Activated naive CD4-positive, alpha-beta T cell (primary cell): ENCODE data around the gene CAPN12.

Source experiments
- DNase-seq, 4 experiments: peaks; one replicate each; lab custom pipeline; 2025; lab: John Stamatoyannopoulos, UW

CAPN12 gene

GRCh38 chr19:38737921-38738737 is 6.1 kb downstream of the CAPN12 start:
- DNase-seq: no peak

- no peak for DNase-seq
These were observed 6.9 kb downstream of the CAPN12 start for GRCh38 chr19:38737281-38737865.

DNA sequence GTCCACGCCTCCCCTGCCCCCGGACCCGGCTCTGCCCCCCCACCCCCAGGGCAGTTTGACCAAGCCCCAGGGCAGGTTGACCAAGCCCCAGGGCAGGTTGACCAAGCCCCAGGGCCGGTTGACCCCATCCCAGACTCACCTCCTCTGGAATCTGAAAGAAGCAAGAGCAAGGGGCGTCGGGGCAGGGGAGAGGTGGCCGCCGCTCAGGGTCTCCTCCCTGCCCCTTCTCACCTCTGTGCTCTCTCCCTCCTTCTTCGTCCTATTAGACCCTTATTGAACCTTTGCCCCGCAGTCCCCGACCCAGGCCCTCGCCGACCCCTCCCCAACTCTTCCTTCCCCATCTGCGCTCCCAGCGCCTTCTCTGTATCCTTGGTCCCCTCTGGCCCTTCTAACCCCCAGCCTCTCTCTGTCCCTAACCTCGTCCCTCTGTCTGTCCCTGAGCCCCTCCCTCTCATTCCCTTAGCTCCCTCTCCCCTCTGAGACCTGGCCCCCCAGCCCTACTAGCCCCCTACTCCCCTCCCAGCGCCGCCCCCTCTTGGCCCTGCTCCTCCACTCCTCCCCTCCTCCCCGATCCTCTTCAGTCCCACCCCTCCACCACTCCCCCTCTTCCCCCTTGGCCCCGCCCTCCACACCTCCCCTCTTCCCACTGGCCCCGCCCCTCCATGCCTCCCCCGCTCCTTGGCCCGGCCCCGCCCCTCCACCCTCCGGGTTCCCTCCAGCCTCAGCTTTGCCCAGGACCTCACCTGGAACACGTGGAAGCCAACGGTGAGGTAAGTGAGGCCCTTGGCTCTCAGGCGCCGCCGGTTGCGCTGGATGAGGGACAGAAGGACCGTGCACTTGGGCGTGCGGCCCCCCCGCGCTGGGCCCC is 7.6 kb downstream of the CAPN12 start:
- DNase-seq: peak in 2 of 4 experiments; percentile 23 to 55

DNA sequence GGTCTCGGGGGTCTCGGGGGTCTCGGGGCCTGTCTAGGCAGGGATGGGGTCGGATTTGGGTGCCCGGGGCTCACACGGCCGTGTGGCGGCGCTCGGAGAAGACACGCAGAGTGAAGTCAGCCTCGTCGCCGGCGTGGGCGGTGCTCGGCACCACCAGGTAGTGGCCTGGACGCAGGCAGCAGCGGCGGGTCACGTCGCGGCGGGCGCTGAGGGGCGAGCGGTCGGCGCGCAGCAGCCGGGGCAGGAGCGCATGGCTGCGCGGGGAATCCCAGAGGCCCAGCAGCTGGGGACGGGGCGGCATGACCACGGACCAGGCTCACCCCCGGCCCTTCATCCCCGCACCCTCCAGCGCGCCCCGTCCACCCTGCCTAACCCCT is 8.2 kb downstream of the CAPN12 start:
- DNase-seq: peak in 2 of 4 experiments; percentile 28 to 41

- DNase-seq: no peak
These were observed 9.0 kb downstream of the CAPN12 start for GRCh38 chr19:38735257-38735686.

DNA sequence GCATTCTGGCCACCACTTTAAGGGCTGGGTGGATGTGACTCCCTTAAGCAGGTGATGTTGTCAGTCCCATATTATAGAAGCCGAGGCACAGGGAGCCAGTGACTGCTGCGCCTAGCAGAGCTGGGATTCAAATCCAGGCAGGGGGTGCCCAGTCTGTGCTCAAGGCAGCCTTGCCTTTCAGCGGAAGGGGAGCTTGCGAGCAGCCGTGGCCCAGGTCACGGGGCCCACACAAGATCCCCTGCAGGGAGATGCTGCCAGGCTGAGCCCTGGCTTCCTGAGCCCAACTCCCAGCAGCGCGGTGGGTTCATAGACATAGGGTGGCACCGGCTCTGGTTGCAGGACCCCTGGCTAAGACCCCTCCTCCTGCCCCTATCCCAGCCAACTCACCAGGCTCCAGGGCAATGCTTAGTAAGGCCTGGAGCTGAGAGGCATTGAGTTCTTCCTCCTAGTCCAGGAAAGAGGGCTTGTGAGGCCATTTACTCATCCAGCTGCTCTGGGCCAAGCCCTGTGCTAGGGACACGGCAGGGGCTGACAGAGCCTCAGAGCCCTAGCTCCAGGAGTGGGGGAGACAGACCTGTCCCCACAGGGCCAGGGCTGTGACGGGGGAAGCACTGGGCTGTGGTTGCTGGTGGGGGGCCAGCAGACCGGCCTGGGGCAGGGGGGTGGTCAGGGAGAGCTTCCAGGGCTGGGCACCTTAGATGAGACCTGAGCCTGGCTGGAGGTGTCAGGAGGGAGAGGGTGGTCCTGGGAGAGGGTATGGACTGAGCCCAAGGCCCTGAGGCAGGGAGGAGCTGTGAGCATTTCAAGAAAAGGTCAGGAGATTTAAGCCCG is 9.6 kb downstream of the CAPN12 start:
- DNase-seq: peak in 1 of 4 experiments; percentile 21

- DNase-seq: no peak
These were observed 10.2 kb downstream of the CAPN12 start for GRCh38 chr19:38734176-38734425.

GRCh38 chr19:38733493-38734175 is 10.6 kb downstream of the CAPN12 start:
- no peak for DNase-seq

- no peak for DNase-seq
These were observed 11.1 kb downstream of the CAPN12 start for GRCh38 chr19:38733241-38733492.

- no peak for DNase-seq
These were observed 12.5 kb downstream of the CAPN12 start for GRCh38 chr19:38731654-38732301.

- no peak for DNase-seq
These were observed 13.3 kb downstream of the CAPN12 start for GRCh38 chr19:38730731-38731589.

DNA sequence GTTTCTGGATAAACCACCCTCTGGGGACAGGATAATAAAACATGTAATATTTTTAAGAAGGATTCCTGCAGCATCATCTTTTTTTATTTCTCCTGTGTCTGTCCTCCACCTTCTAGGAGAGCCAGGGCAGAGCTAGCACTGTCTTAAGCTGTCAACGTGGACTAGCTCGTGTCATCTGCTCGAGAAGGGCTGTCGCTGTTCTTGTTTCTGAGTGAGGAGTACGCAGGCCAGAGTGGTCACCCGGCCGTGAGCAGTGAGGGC is 13.9 kb downstream of the CAPN12 start:
- DNase-seq: no peak

DNA sequence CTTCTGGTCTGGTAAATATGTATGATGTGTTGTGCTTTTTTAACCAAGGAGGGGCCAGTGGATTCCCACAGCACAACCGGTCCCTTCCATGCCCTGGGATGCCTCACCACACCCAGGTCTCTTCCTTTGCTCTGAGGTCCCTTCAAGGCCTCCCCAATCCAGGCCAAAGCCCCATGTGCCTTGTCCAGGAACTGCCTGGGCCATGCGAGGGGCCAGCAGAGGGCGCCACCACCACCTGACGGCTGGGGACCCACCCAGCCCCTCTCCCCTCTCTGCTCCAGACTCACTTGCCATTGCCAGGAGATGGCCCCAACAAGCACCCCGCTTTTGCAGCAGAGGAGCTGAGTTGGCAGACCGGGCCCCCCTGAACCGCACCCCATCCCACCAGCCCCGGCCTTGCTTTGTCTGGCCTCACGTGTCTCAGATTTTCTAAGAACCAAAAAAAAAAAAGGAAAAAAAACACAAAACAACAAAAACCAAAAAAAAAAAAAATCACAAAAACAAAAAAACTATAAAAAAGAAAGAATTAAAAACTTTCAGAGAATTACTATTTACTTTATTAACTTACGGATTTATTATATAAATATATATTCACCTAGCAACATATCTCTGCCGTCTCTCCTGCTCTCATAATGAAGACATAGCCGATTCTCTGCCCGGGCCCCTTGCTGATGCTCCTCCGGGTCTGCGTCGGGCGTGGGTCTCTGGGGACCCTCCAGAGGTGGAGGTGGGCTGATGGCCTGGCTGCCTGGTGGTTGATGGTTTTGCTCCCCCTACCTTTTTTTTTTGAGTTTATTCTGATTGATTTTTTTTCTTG is 14.4 kb downstream of the CAPN12 start:
- peak; percentile 52 to 79 (median 72) for DNase-seq

GRCh38 chr19:38728752-38729541 is 15.3 kb downstream of the CAPN12 start:
- no peak for DNase-seq

DNA sequence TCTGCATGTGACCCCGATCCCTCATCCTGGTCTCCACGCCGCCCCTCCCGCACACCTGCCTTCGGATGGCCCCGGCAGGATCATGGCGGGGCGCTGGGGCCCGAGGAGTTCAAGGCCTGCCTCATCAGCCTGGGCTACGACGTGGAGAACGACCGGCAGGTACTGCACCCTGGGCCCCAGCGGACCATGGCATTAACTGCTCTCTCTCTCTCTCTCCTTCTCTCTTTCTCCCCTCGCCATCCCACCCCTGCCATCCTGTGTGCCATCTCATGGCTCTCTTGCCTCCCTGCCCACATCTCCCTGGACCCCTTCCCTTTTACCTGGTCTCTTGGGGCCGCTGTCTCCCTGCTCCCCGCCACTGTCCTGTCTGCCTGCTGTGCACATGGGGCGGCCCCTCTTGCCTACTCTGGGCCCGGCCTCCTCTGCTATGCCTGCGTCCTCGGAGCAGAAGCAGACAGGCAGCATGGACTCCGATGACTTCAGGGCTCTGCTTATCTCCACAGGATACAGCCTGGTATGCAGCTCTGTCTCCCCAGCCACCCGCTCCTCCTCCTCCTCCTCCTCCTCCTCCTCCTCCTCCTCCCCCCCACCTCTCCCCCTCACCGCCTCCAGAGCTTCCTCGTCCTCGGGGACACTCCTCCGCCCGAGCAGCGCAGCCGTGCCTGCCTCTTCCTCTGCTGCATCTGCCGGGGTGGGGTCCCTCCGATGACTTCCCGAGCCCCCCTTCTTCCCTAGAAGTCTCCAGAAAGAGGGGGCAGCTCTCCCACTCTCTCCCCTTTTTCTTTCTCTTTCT is 16.2 kb downstream of the CAPN12 start:
- DNase-seq: no peak

DNA sequence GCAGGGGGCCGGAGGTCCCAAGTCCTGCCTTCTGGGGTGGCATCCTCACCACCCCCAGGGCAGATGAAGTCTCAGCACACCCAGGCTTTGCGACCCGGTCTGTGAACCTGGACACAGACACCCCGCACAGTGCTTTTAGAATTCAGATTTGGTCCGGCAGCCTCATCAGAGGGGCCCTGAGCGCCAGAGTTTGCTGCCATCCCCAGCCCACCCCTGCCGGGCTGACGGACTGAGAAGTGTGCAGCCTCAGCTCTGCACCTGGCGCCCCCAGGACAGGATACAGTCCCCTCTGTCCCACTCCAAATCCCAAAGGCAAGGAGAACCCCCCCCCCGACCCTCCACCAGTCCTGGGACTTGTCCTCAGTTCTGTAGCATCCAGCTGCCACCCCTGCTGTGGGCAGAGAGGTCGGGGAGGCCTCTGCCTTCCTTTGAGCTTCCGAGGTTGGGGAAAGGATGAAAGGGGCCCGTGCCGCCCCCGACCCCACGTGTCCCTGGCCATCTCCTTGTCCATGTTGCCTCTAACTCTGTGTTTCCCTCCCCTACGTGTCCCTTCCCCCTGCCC is 16.9 kb downstream of the CAPN12 start:
- DNase-seq: no peak

DNA sequence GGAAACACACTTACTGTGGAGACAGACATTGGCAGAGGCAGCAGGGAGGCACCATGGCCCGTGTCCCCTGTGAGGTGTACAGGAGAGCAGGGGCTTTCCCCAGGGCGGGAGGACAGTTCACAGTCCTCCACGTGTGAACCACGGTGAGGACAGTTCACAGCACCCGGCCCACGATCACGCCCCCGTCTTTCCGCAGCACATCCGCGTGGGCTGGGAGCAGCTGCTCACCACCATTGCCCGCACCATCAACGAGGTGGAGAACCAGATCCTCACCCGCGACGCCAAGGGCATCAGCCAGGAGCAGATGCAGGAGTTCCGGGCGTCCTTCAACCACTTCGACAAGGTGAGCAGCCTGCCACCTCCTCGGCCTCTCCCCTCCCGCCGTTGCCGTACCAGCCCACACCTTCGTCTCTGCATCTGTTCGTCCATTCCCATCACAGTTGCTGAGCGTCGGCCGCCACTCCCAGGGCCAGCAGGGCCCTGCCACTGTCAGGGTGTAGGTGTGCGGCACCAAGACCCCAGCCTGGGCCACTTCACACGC is 17.4 kb downstream of the CAPN12 start:
- DNase-seq: no peak
